Stimulated activated CD4-positive, alpha-beta T cell treated with anti-CD3 and anti-CD28 coated beads, Interleukin-15, amount 100 ng/mL, for 1 hour (primary cell): Measurements from ENCODE around the gene ARHGAP23.
"Not testable (repeated sequence)": the region's sequence is repeated elsewhere in the genome, so short reads cannot be mapped to it uniquely, and the experiment has no call there.

ENCODE experiments used
- DNase-seq, 2 donors: peaks; one replicate each; pipeline ENCODE4 v3.0.0-alpha.2; 2020; ENCODE audit warnings: low read depth in 1 of 2, low spot score in 1 of 2

The ARHGAP23 gene

GRCh38 chr17:38459567-38459966 is 31.3 kb downstream of the ARHGAP23 start:
- no peak for DNase-seq

- DNase-seq, result no peak
Observed at GRCh38 chr17:38460082-38460715, 31.9 kb downstream of the ARHGAP23 start.

GRCh38 chr17:38460716-38461630 is 32.7 kb downstream of the ARHGAP23 start:
- DNase-seq, result no peak

GRCh38 chr17:38461683-38462082 is 33.4 kb downstream of the ARHGAP23 start:
- DNase-seq, result no peak

GRCh38 chr17:38463451-38463858 is 35.2 kb downstream of the ARHGAP23 start:
- DNase-seq, result no peak

GRCh38 chr17:38464251-38464722 is 36.0 kb downstream of the ARHGAP23 start:
- DNase-seq, result no peak

- no peak for DNase-seq
Observed at GRCh38 chr17:38464723-38465390, 36.6 kb downstream of the ARHGAP23 start.

GRCh38 chr17:38465391-38466345 is 37.4 kb downstream of the ARHGAP23 start:
- DNase-seq, result no peak

GRCh38 chr17:38466346-38467315 is 38.4 kb downstream of the ARHGAP23 start:
- DNase-seq, result no peak

- no peak for DNase-seq
Observed at GRCh38 chr17:38467491-38467890, 39.2 kb downstream of the ARHGAP23 start.

GRCh38 chr17:38469875-38470274 is 41.6 kb downstream of the ARHGAP23 start:
- no peak for DNase-seq

GRCh38 chr17:38471253-38471652 is 43.0 kb downstream of the ARHGAP23 start:
- not testable (repeated sequence) for DNase-seq

- DNase-seq, result not testable (repeated sequence)
Observed at GRCh38 chr17:38474666-38475065, 46.4 kb downstream of the ARHGAP23 start.

GRCh38 chr17:38476549-38476948 is 48.3 kb downstream of the ARHGAP23 start:
- DNase-seq, result no peak

GRCh38 chr17:38477417-38477816 is 49.2 kb downstream of the ARHGAP23 start:
- not testable (repeated sequence) for DNase-seq

GRCh38 chr17:38477951-38478350 is 49.7 kb downstream of the ARHGAP23 start:
- not testable (repeated sequence) for DNase-seq

- not testable (repeated sequence) for DNase-seq
Observed at GRCh38 chr17:38478667-38479066, 50.4 kb downstream of the ARHGAP23 start.

GRCh38 chr17:38482039-38482699 is 53.9 kb downstream of the ARHGAP23 start:
- DNase-seq, result not testable (repeated sequence)

- not testable (repeated sequence) for DNase-seq
Observed at GRCh38 chr17:38482700-38483043, 54.4 kb downstream of the ARHGAP23 start.
